Osteoblast (primary cell): ENCODE data around the gene PSMB5. TPM values are rescaled to one million over a fixed set of nuclear protein-coding genes. Genes with fewer than 3 reads are reported as not detected.
A peak's percentile ranks its signal among the peaks of the same experiment; 100 is the strongest.

ENCODE experiments used
- DNase-seq: peaks from one replicate; pipeline ENCODE4 v3.0.0; 2011; ENCODE audit warnings: low spot score, mixed read lengths; ENCODE audit not compliant: insufficient read length; ENCODE audit errors: missing footprints
- H2AFZ ChIP-seq: 2 replicates; pipeline ENCODE4 v1.6.0; 2011; ENCODE audit warnings: mild to moderate bottlenecking, low read length
- H3K27ac ChIP-seq: 2 replicates; pipeline ENCODE4 v1.5.1; 2011; ENCODE audit warnings: mild to moderate bottlenecking, low read depth, low read length, moderate library complexity
- H3K27me3 ChIP-seq: 2 replicates; pipeline ENCODE4 v1.6.0; 2012; ENCODE audit warnings: mild to moderate bottlenecking, control low read depth, inconsistent platforms, low read length, moderate library complexity; ENCODE audit not compliant: insufficient read depth
- H3K36me3 ChIP-seq: 2 replicates; pipeline ENCODE4 v1.5.1; 2011; ENCODE audit warnings: mild to moderate bottlenecking, low read length, control low read depth, moderate library complexity; ENCODE audit not compliant: insufficient read depth
- H3K4me1 ChIP-seq: 2 replicates; pipeline ENCODE4 v1.5.1; 2011; ENCODE audit warnings: mild to moderate bottlenecking, low read length, control low read depth, moderate library complexity; ENCODE audit not compliant: insufficient read depth
- H3K4me2 ChIP-seq: 2 replicates; pipeline ENCODE4 v1.6.0; 2011; ENCODE audit warnings: mild to moderate bottlenecking, low read length; ENCODE audit not compliant: insufficient read depth
- H3K4me3 ChIP-seq: fragments of 200-600 bp; sonication (generic); 3 replicates; pipeline ENCODE4 v1.5.1; 2012; ENCODE audit warnings: mild to moderate bottlenecking, low read length, inconsistent platforms; ENCODE audit not compliant: insufficient read depth
- H3K79me2 ChIP-seq: 2 replicates; pipeline ENCODE4 v1.6.0; 2012; ENCODE audit warnings: mild to moderate bottlenecking, low read length, control low read depth, inconsistent platforms; ENCODE audit not compliant: insufficient read depth
- H3K9me3 ChIP-seq: 2 replicates; pipeline ENCODE4 v1.5.1; 2011; ENCODE audit warnings: low read depth, low read length, control low read depth
- H4K20me1 ChIP-seq: 2 replicates; pipeline ENCODE4 v1.6.0; 2012; ENCODE audit warnings: mild to moderate bottlenecking, low read length, control low read depth; ENCODE audit not compliant: insufficient read depth
- total RNA-seq: library from RNA; depleted of rRNA; stranded (reverse); fragments of >200 nt; gene quantifications from 2 replicates; pipeline ENCODE4 v1.2.3, GENCODE V29; 2012
- TF ChIP-seq, protein P1 (sequence below): IDR thresholded peaks from 2 replicates; pipeline ENCODE4 v1.5.1; 2011; ENCODE audit warnings: mild to moderate bottlenecking, low read depth, low read length, moderate library complexity; ENCODE audit errors: extremely low read depth

Gene PSMB5
- total RNA-seq, 1 donor = 162 TPM

DNA sequence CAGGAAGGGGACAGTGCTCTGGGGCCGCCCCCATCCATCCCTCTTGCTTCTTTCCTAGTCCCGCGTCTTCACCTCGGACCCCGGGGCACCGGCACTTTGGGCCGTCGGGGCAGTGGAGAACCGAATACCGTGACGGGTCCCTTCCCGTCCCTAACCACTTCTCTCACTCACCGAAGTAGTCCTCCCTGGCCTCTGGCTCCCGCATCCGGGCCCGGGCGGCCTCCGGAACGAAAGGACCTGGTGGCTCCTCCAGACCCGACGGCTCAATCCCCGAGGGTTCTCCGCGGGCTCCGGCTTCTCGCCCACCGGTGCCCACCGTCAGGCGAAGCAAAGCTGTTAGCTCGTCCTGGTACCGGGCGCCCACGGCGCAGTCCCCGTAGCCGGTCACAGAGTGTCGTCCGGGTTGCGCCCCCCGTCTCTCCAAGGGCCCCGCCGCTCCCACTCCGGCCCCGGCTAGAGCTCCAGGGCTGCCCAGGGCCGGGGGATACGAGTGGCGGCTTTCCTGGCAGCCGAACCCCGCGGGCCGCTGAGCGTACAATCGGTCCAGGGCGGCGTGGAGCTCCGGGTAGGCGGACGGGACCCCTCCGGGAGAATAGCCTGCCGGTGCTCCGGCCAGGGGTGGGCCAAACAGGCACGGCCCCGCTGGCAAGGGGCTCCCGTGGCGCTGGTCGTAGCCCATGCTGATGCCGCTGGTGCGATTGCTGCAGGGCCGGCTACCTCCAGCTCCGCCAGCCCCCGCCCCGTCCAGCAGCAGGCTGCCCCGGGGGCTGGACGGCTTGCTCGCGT lies 53.4 kb downstream of the PSMB5 start:
- peaks cover 12% of the 10 kb centered on the region for H3K36me3 ChIP-seq
- no peaks in the 10 kb centered on the region for H3K27me3 ChIP-seq
- peaks cover 51% of the 10 kb centered on the region for H3K79me2 ChIP-seq
- peak overlapping the region; percentile 56 for H2AFZ ChIP-seq
- H3K4me1 ChIP-seq = peaks cover 46% of the 10 kb centered on the region
- no peaks in the 10 kb centered on the region for H3K9me3 ChIP-seq
- TF ChIP-seq, protein P1, sequence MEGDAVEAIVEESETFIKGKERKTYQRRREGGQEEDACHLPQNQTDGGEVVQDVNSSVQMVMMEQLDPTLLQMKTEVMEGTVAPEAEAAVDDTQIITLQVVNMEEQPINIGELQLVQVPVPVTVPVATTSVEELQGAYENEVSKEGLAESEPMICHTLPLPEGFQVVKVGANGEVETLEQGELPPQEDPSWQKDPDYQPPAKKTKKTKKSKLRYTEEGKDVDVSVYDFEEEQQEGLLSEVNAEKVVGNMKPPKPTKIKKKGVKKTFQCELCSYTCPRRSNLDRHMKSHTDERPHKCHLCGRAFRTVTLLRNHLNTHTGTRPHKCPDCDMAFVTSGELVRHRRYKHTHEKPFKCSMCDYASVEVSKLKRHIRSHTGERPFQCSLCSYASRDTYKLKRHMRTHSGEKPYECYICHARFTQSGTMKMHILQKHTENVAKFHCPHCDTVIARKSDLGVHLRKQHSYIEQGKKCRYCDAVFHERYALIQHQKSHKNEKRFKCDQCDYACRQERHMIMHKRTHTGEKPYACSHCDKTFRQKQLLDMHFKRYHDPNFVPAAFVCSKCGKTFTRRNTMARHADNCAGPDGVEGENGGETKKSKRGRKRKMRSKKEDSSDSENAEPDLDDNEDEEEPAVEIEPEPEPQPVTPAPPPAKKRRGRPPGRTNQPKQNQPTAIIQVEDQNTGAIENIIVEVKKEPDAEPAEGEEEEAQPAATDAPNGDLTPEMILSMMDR = no peak
- H4K20me1 ChIP-seq = peaks cover 6% of the 10 kb centered on the region
- peak; percentile 74 for DNase-seq
- H3K27ac ChIP-seq = peak overlapping the region; percentile 74
- H3K4me3 ChIP-seq = peak overlapping the region; percentile 87
- peak overlapping the region; percentile 94 for H3K4me2 ChIP-seq

DNA sequence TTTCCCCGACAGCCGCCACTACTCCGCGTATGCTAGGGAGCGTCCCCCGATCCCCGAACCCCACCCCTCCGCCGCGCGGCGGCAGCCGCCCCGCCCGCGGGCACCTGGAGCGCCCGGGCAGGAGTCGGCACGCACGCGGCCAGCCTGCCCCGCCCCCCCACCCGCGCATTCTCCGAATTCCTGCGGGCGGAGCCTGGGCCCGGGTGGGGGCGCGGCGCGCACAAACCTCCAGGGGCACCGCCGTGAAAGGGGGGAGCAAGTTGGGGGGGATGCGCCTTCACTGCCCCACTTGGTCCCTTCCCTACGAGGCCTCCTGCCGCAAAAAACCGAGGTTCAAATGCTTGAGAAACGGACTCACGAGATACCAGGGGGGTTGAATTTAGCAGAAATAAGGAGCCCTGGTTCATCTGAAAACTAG lies 54.0 kb downstream of the PSMB5 start:
- peak overlapping the region; percentile 94 for H3K4me2 ChIP-seq
- peak overlapping the region; percentile 74 for H3K27ac ChIP-seq
- H4K20me1 ChIP-seq = peaks cover 6% of the 10 kb centered on the region
- peak overlapping the region; percentile 56 for H2AFZ ChIP-seq
- peak overlapping the region; percentile 87 for H3K4me3 ChIP-seq
- peaks cover 51% of the 10 kb centered on the region for H3K79me2 ChIP-seq
- TF ChIP-seq, protein P1 = no peak
- H3K27me3 ChIP-seq = no peaks in the 10 kb centered on the region
- H3K4me1 ChIP-seq = peaks cover 50% of the 10 kb centered on the region
- H3K9me3 ChIP-seq = no peaks in the 10 kb centered on the region
- H3K36me3 ChIP-seq = peaks cover 17% of the 10 kb centered on the region
- peak; percentile 94 for DNase-seq

DNA sequence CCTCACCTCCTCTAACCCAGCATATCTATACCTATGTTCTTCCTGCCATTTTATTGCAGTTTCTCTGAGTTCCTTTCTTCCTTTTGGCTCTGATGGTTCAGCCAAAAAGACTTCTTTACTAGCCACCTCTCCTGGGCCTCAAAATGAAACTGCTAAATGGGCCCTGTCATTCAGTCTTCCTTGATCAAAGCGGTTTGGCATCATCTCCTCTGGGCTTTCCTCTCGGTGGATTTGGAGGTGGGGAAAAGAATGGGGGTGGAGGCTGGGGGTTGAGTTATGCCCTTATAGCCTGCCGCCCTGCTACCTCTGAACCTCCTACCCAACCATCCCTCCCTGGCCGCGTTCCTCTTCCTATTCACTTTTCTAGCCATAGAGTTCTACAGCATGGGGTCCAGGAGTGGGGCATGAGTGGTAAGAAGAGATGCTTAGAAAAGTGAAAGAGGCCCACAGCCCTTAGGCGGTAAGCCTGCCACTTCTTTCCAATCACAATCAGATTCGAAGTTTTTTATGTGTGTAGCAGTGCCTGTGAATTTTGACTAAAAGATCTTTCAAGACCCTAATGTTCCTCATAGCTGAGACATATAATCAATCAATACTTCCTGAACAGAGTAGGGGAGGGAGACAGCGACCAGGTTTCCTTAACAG lies 54.8 kb downstream of the PSMB5 start:
- TF ChIP-seq, protein P1 = no peak
- no peaks in the 10 kb centered on the region for H3K27me3 ChIP-seq
- H3K4me3 ChIP-seq = peak overlapping the region; percentile 87
- H3K79me2 ChIP-seq = peaks cover 55% of the 10 kb centered on the region
- peaks cover 21% of the 10 kb centered on the region for H3K36me3 ChIP-seq
- peak overlapping the region; percentile 72 for H3K27ac ChIP-seq
- no peaks in the 10 kb centered on the region for H3K9me3 ChIP-seq
- peak overlapping the region; percentile 4 for H2AFZ ChIP-seq
- peaks cover 54% of the 10 kb centered on the region for H3K4me1 ChIP-seq
- DNase-seq = no peak
- peaks cover 6% of the 10 kb centered on the region for H4K20me1 ChIP-seq
- H3K4me2 ChIP-seq = peak overlapping the region; percentile 79

DNA sequence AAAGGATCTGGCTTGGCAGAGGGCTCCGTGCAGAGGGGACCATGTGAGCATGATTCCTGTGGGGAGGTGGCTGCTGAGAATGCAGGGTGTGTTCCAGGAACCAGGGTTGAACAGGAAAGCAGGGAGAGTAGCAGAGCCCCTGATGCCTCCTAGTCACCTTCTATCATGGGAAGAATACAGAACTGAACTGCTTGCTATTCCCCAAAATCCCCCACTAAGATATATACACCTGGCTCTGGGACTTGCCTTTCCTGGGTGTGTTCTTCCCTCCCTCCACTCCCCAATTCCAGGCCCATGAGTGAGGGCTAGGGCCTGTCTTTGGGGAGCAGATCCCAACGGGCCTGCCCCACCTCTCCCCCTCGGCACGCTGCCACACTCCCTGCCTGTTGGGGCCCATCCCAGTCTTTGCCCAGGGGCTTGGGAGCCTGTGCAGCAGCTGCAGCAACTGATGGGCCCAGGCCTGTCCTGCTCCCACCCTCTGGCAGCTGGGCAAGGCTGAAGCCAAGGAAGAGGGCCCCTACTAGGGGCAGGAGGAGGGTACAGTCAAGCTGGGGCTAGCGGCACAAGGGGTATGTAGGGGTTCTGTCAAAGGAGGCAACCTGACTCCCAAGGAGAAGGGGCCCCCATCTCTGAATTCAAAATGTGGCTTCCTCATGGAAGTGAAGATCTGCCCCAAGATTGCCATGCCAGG lies 55.6 kb downstream of the PSMB5 start:
- peak; percentile 72 for DNase-seq
- H2AFZ ChIP-seq = no peak overlapping the region
- H3K27ac ChIP-seq = peak overlapping the region; percentile 73
- peaks cover 58% of the 10 kb centered on the region for H3K4me1 ChIP-seq
- H3K27me3 ChIP-seq = no peaks in the 10 kb centered on the region
- no peaks in the 10 kb centered on the region for H3K9me3 ChIP-seq
- H3K79me2 ChIP-seq = peaks cover 58% of the 10 kb centered on the region
- H3K4me3 ChIP-seq = peak overlapping the region; percentile 87
- peaks cover 28% of the 10 kb centered on the region for H3K36me3 ChIP-seq
- peaks cover 8% of the 10 kb centered on the region for H4K20me1 ChIP-seq
- TF ChIP-seq, protein P1 = no peak
- peak overlapping the region; percentile 79 for H3K4me2 ChIP-seq
